GM19035 (cell line): ENCODE results near the gene WFDC2.

Source experiments
- ATAC-seq: cut with Tn5 transposase; IDR thresholded peaks from one replicate; pipeline ENCODE4 v1.9.1; 2021; ENCODE audit not compliant: unreplicated experiment

WFDC2 gene

GRCh38 chr20:45495501-45495941, 26.0 kb downstream of the WFDC2 start:
- no peak for ATAC-seq

GRCh38 chr20:45496166-45496565, 26.6 kb downstream of the WFDC2 start:
- ATAC-seq = no peak

- no peak for ATAC-seq
These were observed 28.5 kb downstream of the WFDC2 start for GRCh38 chr20:45497971-45498494.

GRCh38 chr20:45500022-45500421, 30.5 kb downstream of the WFDC2 start:
- ATAC-seq = no peak

GRCh38 chr20:45501600-45501999, 32.0 kb downstream of the WFDC2 start:
- no peak for ATAC-seq

GRCh38 chr20:45502561-45502960, 33.0 kb downstream of the WFDC2 start:
- ATAC-seq = no peak

- no peak for ATAC-seq
These were observed 33.9 kb downstream of the WFDC2 start for GRCh38 chr20:45503403-45503802.

- no peak for ATAC-seq
These were observed 36.8 kb downstream of the WFDC2 start for GRCh38 chr20:45506398-45506797.

- ATAC-seq = no peak
These were observed 37.7 kb downstream of the WFDC2 start for GRCh38 chr20:45507011-45507820.

- no peak for ATAC-seq
These were observed 38.7 kb downstream of the WFDC2 start for GRCh38 chr20:45508068-45508886.

GRCh38 chr20:45509091-45509490, 39.5 kb downstream of the WFDC2 start:
- ATAC-seq = no peak

- ATAC-seq = no peak
These were observed 40.8 kb downstream of the WFDC2 start for GRCh38 chr20:45510242-45510862.

GRCh38 chr20:45515147-45515913, 45.8 kb downstream of the WFDC2 start, which contains the start of gene SPINT3:
SPINT3 (minus strand) TSS chr20:45515622; CDS start chr20:45515608, 14 bp downstream.
- no peak for ATAC-seq

- ATAC-seq = no peak
These were observed 48.7 kb downstream of the WFDC2 start for GRCh38 chr20:45518282-45518681.

- ATAC-seq = no peak
These were observed 54.3 kb downstream of the WFDC2 start for GRCh38 chr20:45523821-45524220.

GRCh38 chr20:45527294-45527693, 57.7 kb downstream of the WFDC2 start:
- no peak for ATAC-seq
